Trophoblast cell (in vitro differentiated cells and primary cell): ENCODE measurements around the gene DCUN1D4.
A peak's percentile ranks its signal among the peaks of the same experiment; 100 is the strongest.

Experiments used
- DNase-seq, 2 donors: peaks; one replicate each; pipeline ENCODE4 v3.0.0-alpha.2; 2016
- H2AFZ ChIP-seq: 2 replicates; pipeline ENCODE4 v1.6.1; 2013; ENCODE audit warnings: low read length, moderate library complexity, mild to moderate bottlenecking; ENCODE audit not compliant: insufficient read depth, poor library complexity
- H2AK5ac ChIP-seq: 2 replicates; pipeline ENCODE4 v1.6.1; 2013; ENCODE audit warnings: mild to moderate bottlenecking, low read length
- H2BK120ac ChIP-seq: 2 replicates; pipeline ENCODE4 v1.6.1; 2013; ENCODE audit warnings: low read length, mild to moderate bottlenecking, moderate library complexity; ENCODE audit not compliant: insufficient read depth, poor library complexity
- H2BK12ac ChIP-seq: 2 replicates; pipeline ENCODE4 v1.6.1; 2013; ENCODE audit warnings: mild to moderate bottlenecking, low read length, moderate library complexity
- H2BK5ac ChIP-seq: 2 replicates; pipeline ENCODE4 v1.6.1; 2013; ENCODE audit warnings: low read length, low read depth, moderate library complexity, mild to moderate bottlenecking; ENCODE audit not compliant: poor library complexity
- H3K14ac ChIP-seq: 2 replicates; pipeline ENCODE4 v1.6.1; 2013; ENCODE audit warnings: mild to moderate bottlenecking, low read length
- H3K18ac ChIP-seq: 2 replicates; pipeline ENCODE4 v1.6.1; 2013; ENCODE audit warnings: mild to moderate bottlenecking, low read length
- H3K23ac ChIP-seq: 2 replicates; pipeline ENCODE4 v1.6.1; 2013; ENCODE audit warnings: low read length
- H3K27ac ChIP-seq: 2 replicates; pipeline ENCODE4 v1.5.1; 2013; ENCODE audit warnings: low read depth, mild to moderate bottlenecking, inconsistent platforms, low read length, moderate library complexity
- H3K27me3 ChIP-seq: 2 replicates; pipeline ENCODE4 v1.6.1; 2013; ENCODE audit warnings: inconsistent platforms, mild to moderate bottlenecking, low read length, moderate library complexity; ENCODE audit not compliant: insufficient read depth
- H3K36me3 ChIP-seq, 2 experiments: 1 replicate in 1 of 2; 2 replicates in 1 of 2; pipeline ENCODE4 v1.6.1; 2013; ENCODE audit warnings: low read length in 2 of 2, mild to moderate bottlenecking in 2 of 2, moderate library complexity in 1 of 2; ENCODE audit not compliant: insufficient read depth in 2 of 2, control insufficient read depth in 1 of 2
- H3K4ac ChIP-seq: 2 replicates; pipeline ENCODE4 v1.6.1; 2013; ENCODE audit warnings: low read depth, mild to moderate bottlenecking, low read length, moderate library complexity
- H3K4me1 ChIP-seq, 2 experiments: 1 replicate in 1 of 2; 2 replicates in 1 of 2; pipeline ENCODE4 v1.6.1; 2013; ENCODE audit warnings: low read length in 2 of 2, mild to moderate bottlenecking in 2 of 2, moderate library complexity in 1 of 2; ENCODE audit not compliant: insufficient read depth in 2 of 2, control insufficient read depth in 1 of 2
- H3K4me2 ChIP-seq: 2 replicates; pipeline ENCODE4 v1.6.1; 2013; ENCODE audit warnings: inconsistent platforms, mild to moderate bottlenecking, low read length, moderate library complexity
- H3K4me3 ChIP-seq: 2 replicates; pipeline ENCODE4 v1.5.1; 2013; ENCODE audit warnings: mild to moderate bottlenecking, low read depth, low read length, inconsistent platforms
- H3K79me1 ChIP-seq: one replicate; pipeline ENCODE4 v1.6.1; 2013; ENCODE audit warnings: low read length
- H3K79me2 ChIP-seq: 2 replicates; pipeline ENCODE4 v1.6.1; 2013; ENCODE audit warnings: low read length, mild to moderate bottlenecking; ENCODE audit not compliant: control insufficient read depth, insufficient read depth, poor library complexity
- H3K9ac ChIP-seq: 2 replicates; pipeline ENCODE4 v1.6.1; 2013; ENCODE audit warnings: mild to moderate bottlenecking, low read length
- H3K9me3 ChIP-seq: 2 replicates; pipeline ENCODE4 v1.6.1; 2013; ENCODE audit warnings: low read depth, mild to moderate bottlenecking, control low read depth, inconsistent platforms, low read length; ENCODE audit not compliant: insufficient read depth
- H4K12ac ChIP-seq: 2 replicates; pipeline ENCODE4 v1.6.1; 2013; ENCODE audit warnings: low read depth, mild to moderate bottlenecking, low read length, moderate library complexity
- H4K8ac ChIP-seq: 2 replicates; pipeline ENCODE4 v1.6.1; 2013; ENCODE audit warnings: low read depth, mild to moderate bottlenecking, low read length, moderate library complexity
- H4K91ac ChIP-seq: one replicate; pipeline ENCODE4 v1.6.1; 2013; ENCODE audit warnings: low read depth, mild to moderate bottlenecking, low read length, moderate library complexity
- WGBS: extraction: QIAGEN DNeasy Blood & Tissue Kit; methylation state at CpG from one replicate; pipeline ENCODE4 v1.1.7; 2013; ENCODE audit warnings: missing lambda C conversion rate; ENCODE audit not compliant: insufficient read length, insufficient coverage; ENCODE audit errors: extremely low coverage; 5-methylcytosine and 5-hydroxymethylcytosine counted together

DCUN1D4 gene

GRCh38 chr4:51831133-51831532 lies 11.8 kb upstream of the DCUN1D4 start:
- H3K23ac ChIP-seq = no peak overlapping the region
- H4K91ac ChIP-seq = no peak overlapping the region
- no CpG with 5 or more reads among the region's 3 CpGs for WGBS
- no peaks in the 10 kb centered on the region for H3K4me1 ChIP-seq
- H3K36me3 ChIP-seq = no peaks in the 10 kb centered on the region
- H3K4me3 ChIP-seq = no peak overlapping the region
- H2BK120ac ChIP-seq = no peak overlapping the region
- H2AK5ac ChIP-seq = no peak overlapping the region
- no peak overlapping the region for H2BK5ac ChIP-seq
- H3K27me3 ChIP-seq = no peaks in the 10 kb centered on the region
- DNase-seq = peak; percentile 37 to 50
- H2BK12ac ChIP-seq = no peak overlapping the region
- H3K18ac ChIP-seq = no peak overlapping the region
- no peak overlapping the region for H4K12ac ChIP-seq
- no peaks in the 10 kb centered on the region for H3K9me3 ChIP-seq
- no peak overlapping the region for H2AFZ ChIP-seq
- no peaks in the 10 kb centered on the region for H3K79me1 ChIP-seq
- H3K14ac ChIP-seq = no peak overlapping the region
- H4K8ac ChIP-seq = no peak overlapping the region
- no peak overlapping the region for H3K4me2 ChIP-seq
- no peak overlapping the region for H3K4ac ChIP-seq
- no peak overlapping the region for H3K9ac ChIP-seq
- no peaks in the 10 kb centered on the region for H3K79me2 ChIP-seq
- no peak overlapping the region for H3K27ac ChIP-seq

- Histone ChIP-seq H2BK5ac (no peak overlapping the region), H2AK5ac (no peak overlapping the region), H3K23ac (no peak overlapping the region), H2BK120ac (no peak overlapping the region), H2BK12ac (no peak overlapping the region), H3K4ac (no peak overlapping the region), H3K79me1 (no peaks in the 10 kb centered on the region), H3K14ac (no peak overlapping the region), H3K9ac (no peak overlapping the region), H3K27ac (no peak overlapping the region), H4K8ac (no peak overlapping the region), H3K79me2 (no peaks in the 10 kb centered on the region), H4K91ac (no peak overlapping the region), H3K18ac (no peak overlapping the region), H3K4me3 (no peak overlapping the region), H2AFZ (no peak overlapping the region), H3K9me3 (no peaks in the 10 kb centered on the region), H3K4me2 (no peak overlapping the region), H3K27me3 (no peaks in the 10 kb centered on the region), H4K12ac (no peak overlapping the region), H3K36me3 (no peaks in the 10 kb centered on the region), H3K4me1 (no peaks in the 10 kb centered on the region)
- no peak for DNase-seq
Observed at GRCh38 chr4:51833236-51833635, 9.7 kb upstream of the DCUN1D4 start.

GRCh38 chr4:51835079-51835478 lies 7.9 kb upstream of the DCUN1D4 start:
- no peaks in the 10 kb centered on the region for H3K4me1 ChIP-seq
- no peak overlapping the region for H3K23ac ChIP-seq
- H3K4ac ChIP-seq = no peak overlapping the region
- no peak overlapping the region for H3K9ac ChIP-seq
- no peaks in the 10 kb centered on the region for H3K79me1 ChIP-seq
- no peak overlapping the region for H4K91ac ChIP-seq
- no peak for DNase-seq
- H3K27me3 ChIP-seq = no peaks in the 10 kb centered on the region
- H2BK120ac ChIP-seq = no peak overlapping the region
- no peak overlapping the region for H2AK5ac ChIP-seq
- H3K9me3 ChIP-seq = no peaks in the 10 kb centered on the region
- H4K12ac ChIP-seq = no peak overlapping the region
- H3K14ac ChIP-seq = no peak overlapping the region
- H3K27ac ChIP-seq = no peak overlapping the region
- no peak overlapping the region for H3K18ac ChIP-seq
- WGBS = no CpG with 5 or more reads among the region's 1 CpG
- H3K4me2 ChIP-seq = no peak overlapping the region
- no peaks in the 10 kb centered on the region for H3K36me3 ChIP-seq
- no peak overlapping the region for H3K4me3 ChIP-seq
- H2BK5ac ChIP-seq = no peak overlapping the region
- no peak overlapping the region for H4K8ac ChIP-seq
- no peak overlapping the region for H2AFZ ChIP-seq
- H3K79me2 ChIP-seq = no peaks in the 10 kb centered on the region
- no peak overlapping the region for H2BK12ac ChIP-seq

- Histone ChIP-seq H2BK5ac (no peak overlapping the region), H3K9ac (no peak overlapping the region), H3K9me3 (no peaks in the 10 kb centered on the region), H2AFZ (no peak overlapping the region), H3K4me2 (no peak overlapping the region), H3K79me2 (no peaks in the 10 kb centered on the region), H3K27me3 (no peaks in the 10 kb centered on the region), H3K4ac (no peak overlapping the region), H3K18ac (no peak overlapping the region), H3K79me1 (no peaks in the 10 kb centered on the region), H3K4me1 (no peaks in the 10 kb centered on the region), H3K14ac (no peak overlapping the region), H4K8ac (no peak overlapping the region), H3K23ac (no peak overlapping the region), H2BK120ac (no peak overlapping the region), H4K91ac (no peak overlapping the region), H2BK12ac (no peak overlapping the region), H4K12ac (no peak overlapping the region), H2AK5ac (no peak overlapping the region), H3K36me3 (no peaks in the 10 kb centered on the region), H3K27ac (no peak overlapping the region), H3K4me3 (no peak overlapping the region)
- no peak for DNase-seq
- whole genome bisulfite sequencing = no CpG with 5 or more reads among the region's 1 CpG
Observed at GRCh38 chr4:51835855-51836254, 7.1 kb upstream of the DCUN1D4 start.
